Measurements from ENCODE around the gene SLC25A21.
"Not testable (repeated sequence)": the region's sequence is repeated elsewhere in the genome, so short reads cannot be mapped to it uniquely, and the experiment has no call there.

The SLC25A21 gene

GRCh38 chr14:37172024-37172869 is at the start of gene SLC25A21:
Gene SLC25A21 (minus strand): TSS chr14:37172606.
- peak; percentile 77 for DNase-seq

GRCh38 chr14:37221073-37221472 is 48.7 kb upstream of the SLC25A21 start:
- DNase-seq = no peak

GRCh38 chr14:37215345-37215744 is 42.9 kb upstream of the SLC25A21 start:
- no peak for DNase-seq

- no peak for DNase-seq
These were observed 40.6 kb upstream of the SLC25A21 start for GRCh38 chr14:37213016-37213415.

- no peak for DNase-seq
These were observed 38.0 kb upstream of the SLC25A21 start for GRCh38 chr14:37210448-37210847.

GRCh38 chr14:37209617-37210016 is 37.2 kb upstream of the SLC25A21 start:
- DNase-seq = not testable (repeated sequence)

- not testable (repeated sequence) for DNase-seq
These were observed 33.5 kb upstream of the SLC25A21 start for GRCh38 chr14:37205623-37206605.

GRCh38 chr14:37203423-37203822 is 31.0 kb upstream of the SLC25A21 start:
- DNase-seq = no peak

- DNase-seq = no peak
These were observed 30.4 kb upstream of the SLC25A21 start for GRCh38 chr14:37202812-37203211.

GRCh38 chr14:37202265-37202664 is 29.9 kb upstream of the SLC25A21 start:
- DNase-seq = no peak

GRCh38 chr14:37201724-37202123 is 29.3 kb upstream of the SLC25A21 start:
- no peak for DNase-seq

- DNase-seq = no peak
These were observed 26.5 kb upstream of the SLC25A21 start for GRCh38 chr14:37198907-37199306.

GRCh38 chr14:37198273-37198598 is 25.8 kb upstream of the SLC25A21 start:
- no peak for DNase-seq

- peak; percentile 89 for DNase-seq
These were observed 25.2 kb upstream of the SLC25A21 start, which contains the start of gene MIPOL1 for GRCh38 chr14:37197421-37198272. Gene MIPOL1 (plus strand): TSS chr14:37197937. CDS start chr14:37247889, 49,952 bp downstream.

GRCh38 chr14:37196604-37197420 is 24.4 kb upstream of the SLC25A21 start:
- no peak for DNase-seq

- peak; percentile 25 for DNase-seq
These were observed 22.9 kb upstream of the SLC25A21 start for GRCh38 chr14:37195327-37195726.

- no peak for DNase-seq
These were observed 22.3 kb upstream of the SLC25A21 start for GRCh38 chr14:37194698-37195097.

GRCh38 chr14:37189733-37190132 is 17.3 kb upstream of the SLC25A21 start:
- not testable (repeated sequence) for DNase-seq

- not testable (repeated sequence) for DNase-seq
These were observed 15.6 kb upstream of the SLC25A21 start for GRCh38 chr14:37187840-37188577.

GRCh38 chr14:37187294-37187693 is 14.9 kb upstream of the SLC25A21 start:
- DNase-seq = no peak

GRCh38 chr14:37186865-37187264 is 14.5 kb upstream of the SLC25A21 start:
- DNase-seq = no peak

Data from NCI-H774 (cell line).